Testis (tissue), 3 donors: ENCODE data around the gene SLC6A9. TPM values are rescaled to one million over a fixed set of nuclear protein-coding genes. Genes with fewer than 3 reads are reported as not detected.

ENCODE experiments used
- DNase-seq: peaks from one replicate; pipeline ENCODE4 v3.0.0-alpha.2; 2019
- H3K27ac ChIP-seq, 2 donors: fragments of 200-600 bp; sonication (generic); one replicate each; pipeline ENCODE4 v1.5.1; 2019
- H3K27me3 ChIP-seq: fragments of 200-600 bp; sonication (generic); one replicate; pipeline ENCODE4 v1.5.1; 2019
- H3K36me3 ChIP-seq: fragments of 200-600 bp; sonication (generic); one replicate; pipeline ENCODE4 v1.5.1; 2017; ENCODE audit warnings: low read depth; ENCODE audit errors: missing control alignments
- H3K4me1 ChIP-seq: fragments of 200-600 bp; sonication (generic); one replicate; pipeline ENCODE4 v1.5.1; 2019
- H3K4me3 ChIP-seq, 2 donors: fragments of 200-600 bp; sonication (generic); one replicate each; pipeline ENCODE4 v1.5.1; 2017 to 2019
- H3K9me3 ChIP-seq: fragments of 200-600 bp; sonication (generic); one replicate; pipeline ENCODE4 v1.5.1; 2017
- POLR2A ChIP-seq: fragments of 450-650 bp; IDR thresholded peaks from one replicate; pipeline ENCODE4 v1.6.1; 2017; ENCODE audit warnings: antibody characterized with exemption, mild to moderate bottlenecking, moderate library complexity
- WGBS, 2 donors: methylation state at CpG; one replicate each; pipeline ENCODE4 v1.1.5; 2018; 5-methylcytosine and 5-hydroxymethylcytosine counted together
- intact Hi-C: fragments of 100-400 bp; cut with DNase I; formaldehyde crosslinking; loops from one replicate; pipeline ENCODE4 v1.15.1; 2023; ENCODE audit warnings: low total_unique reads
- polyA plus RNA-seq: library from polyadenylated mRNA; stranded (reverse); fragments of 350-450 nt; fragmentation: Illumina TruSeq; extraction: RNeasy Lipid Tissue Mini Kit (QIAGEN cat#74804); gene quantifications from one replicate; pipeline ENCODE4 v1.2.3, GENCODE V29; 2014; ENCODE audit warnings: low read depth, low replicate concordance; ENCODE audit not compliant: insufficient read depth
- total RNA-seq, 2 donors: library from RNA; depleted of rRNA; stranded (reverse); fragments of >200 nt; gene quantifications; one replicate each; pipeline ENCODE4 v1.2.3, GENCODE V29; 2016
- TF ChIP-seq, protein P1 (sequence below), 3 experiments: fragments of 450-650 bp in 2 of 3; fragments of 200-600 bp in 1 of 3; sonication (generic) in 1 of 3; IDR thresholded peaks; one replicate each; pipeline ENCODE4 v1.5.1; 2016 to 2019; ENCODE audit warnings: antibody characterized with exemption in 3 of 3, mild to moderate bottlenecking in 2 of 3, moderate library complexity in 1 of 3

Gene SLC6A9
- total and polyA plus RNA-seq, 3 donors from 2014 or later = 1.2 to 2.3 (median 1.7) TPM

DNA sequence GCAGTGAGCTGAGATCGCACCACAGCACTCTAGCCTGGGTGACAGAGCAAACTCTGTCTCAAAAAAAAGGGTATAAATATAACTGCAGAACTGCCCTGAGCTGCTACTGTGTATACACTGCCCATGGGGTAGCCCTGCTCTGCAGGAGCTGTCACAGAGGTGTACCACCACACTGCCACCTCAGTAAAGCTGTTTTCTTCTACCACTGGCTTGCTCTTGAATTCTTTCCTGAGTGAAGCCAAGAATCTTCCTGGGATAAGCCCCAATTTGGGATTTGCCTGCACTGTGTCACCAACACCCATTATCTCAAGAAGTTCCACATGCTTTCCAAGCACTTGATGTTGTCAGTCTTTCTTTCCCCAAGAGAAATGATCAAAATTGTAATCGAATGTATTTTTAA is 30.6 kb upstream of the SLC6A9 start:
- no peak overlapping the region for H3K27ac ChIP-seq
- no peak for TF ChIP-seq POLR2A
- TF ChIP-seq, protein P1, sequence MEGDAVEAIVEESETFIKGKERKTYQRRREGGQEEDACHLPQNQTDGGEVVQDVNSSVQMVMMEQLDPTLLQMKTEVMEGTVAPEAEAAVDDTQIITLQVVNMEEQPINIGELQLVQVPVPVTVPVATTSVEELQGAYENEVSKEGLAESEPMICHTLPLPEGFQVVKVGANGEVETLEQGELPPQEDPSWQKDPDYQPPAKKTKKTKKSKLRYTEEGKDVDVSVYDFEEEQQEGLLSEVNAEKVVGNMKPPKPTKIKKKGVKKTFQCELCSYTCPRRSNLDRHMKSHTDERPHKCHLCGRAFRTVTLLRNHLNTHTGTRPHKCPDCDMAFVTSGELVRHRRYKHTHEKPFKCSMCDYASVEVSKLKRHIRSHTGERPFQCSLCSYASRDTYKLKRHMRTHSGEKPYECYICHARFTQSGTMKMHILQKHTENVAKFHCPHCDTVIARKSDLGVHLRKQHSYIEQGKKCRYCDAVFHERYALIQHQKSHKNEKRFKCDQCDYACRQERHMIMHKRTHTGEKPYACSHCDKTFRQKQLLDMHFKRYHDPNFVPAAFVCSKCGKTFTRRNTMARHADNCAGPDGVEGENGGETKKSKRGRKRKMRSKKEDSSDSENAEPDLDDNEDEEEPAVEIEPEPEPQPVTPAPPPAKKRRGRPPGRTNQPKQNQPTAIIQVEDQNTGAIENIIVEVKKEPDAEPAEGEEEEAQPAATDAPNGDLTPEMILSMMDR (IDR thresholded peaks at IDR 0.05) = no peak
- DNase-seq = no peak

DNA sequence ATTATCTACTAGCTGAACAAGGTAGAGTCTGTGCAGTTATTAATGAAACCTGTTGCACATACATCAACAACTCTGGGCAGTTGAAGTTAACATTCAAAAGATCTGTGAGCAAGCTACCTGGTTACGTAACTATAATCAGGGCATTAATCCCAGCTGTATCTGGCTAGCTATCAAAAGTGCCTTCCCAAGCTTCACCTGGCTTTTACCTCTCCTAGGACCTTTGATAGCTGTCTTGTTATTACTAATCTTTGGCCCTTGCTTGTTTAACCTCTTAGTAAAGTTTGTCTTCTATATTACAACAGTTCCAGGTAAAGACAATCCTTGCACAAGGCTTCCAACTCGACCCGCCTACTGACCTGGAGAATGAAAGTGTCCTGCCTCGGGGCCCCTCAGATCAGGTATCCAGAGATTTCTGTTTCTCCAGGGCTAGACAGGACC is 29.6 kb upstream of the SLC6A9 start:
- intact Hi-C loops = no loop called here

More for the DNA sequence above, 30.6 kb upstream of the SLC6A9 start:
- H3K4me1 ChIP-seq = no peaks in the 10 kb centered on the region
- WGBS, 2 donors = 90 to 94% methylated on average over 2 of the region's 2 CpGs
- H3K27me3 ChIP-seq = no peaks in the 10 kb centered on the region
- no peaks in the 10 kb centered on the region for H3K36me3 ChIP-seq
- no peak overlapping the region for H3K4me3 ChIP-seq
- H3K9me3 ChIP-seq = no peaks in the 10 kb centered on the region
- intact Hi-C loops = no loop called here

DNA sequence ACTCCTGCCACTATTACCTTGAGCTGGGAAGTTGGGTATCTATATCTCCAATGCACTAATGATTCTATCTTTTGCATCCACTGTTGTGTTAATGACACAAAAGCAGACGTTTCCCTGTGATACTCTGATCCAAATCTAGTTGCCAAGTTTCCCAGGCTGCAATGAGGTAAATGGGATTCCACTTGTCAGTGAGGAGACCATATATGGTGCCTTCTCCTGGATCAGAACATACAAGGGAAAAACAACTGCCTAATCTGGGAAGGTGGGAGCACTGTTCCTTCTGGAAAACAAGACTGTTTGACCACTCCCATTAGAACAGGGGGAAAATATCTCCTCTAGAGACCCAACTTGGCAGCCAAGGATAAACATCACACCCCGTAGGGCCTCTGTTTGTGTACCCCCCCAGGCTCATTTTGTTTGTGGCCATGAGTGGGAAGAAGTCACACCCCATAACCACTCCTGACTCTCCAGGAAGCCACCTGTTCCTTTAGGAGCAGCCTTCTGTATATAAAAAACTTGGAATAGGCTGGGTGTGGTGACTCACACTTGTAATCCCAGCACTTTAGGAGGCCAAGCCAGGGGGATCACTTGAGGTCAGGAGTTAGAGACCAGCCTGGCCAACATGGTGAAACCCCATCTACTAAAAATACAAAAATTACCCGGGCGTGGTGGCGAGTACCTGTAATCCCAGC is 28.5 kb upstream of the SLC6A9 start:
- Histone ChIP-seq H3K27me3 (no peaks in the 10 kb centered on the region), H3K4me1 (no peaks in the 10 kb centered on the region), H3K9me3 (no peaks in the 10 kb centered on the region), H3K4me3 (no peak overlapping the region), H3K27ac (no peak overlapping the region), H3K36me3 (no peaks in the 10 kb centered on the region)
- WGBS, 2 donors = 73 to 78% methylated on average over 5 of the region's 5 CpGs
- TF ChIP-seq, protein P1 (IDR thresholded peaks at IDR 0.05) = no peak
- no peak for TF ChIP-seq POLR2A
- no peak for DNase-seq
- intact Hi-C loops = no loop called here

More for the DNA sequence above, 29.6 kb upstream of the SLC6A9 start:
- no peak for TF ChIP-seq POLR2A
- TF ChIP-seq, protein P1 (IDR thresholded peaks at IDR 0.05) = no peak
- Histone ChIP-seq H3K27ac (no peak overlapping the region), H3K36me3 (no peaks in the 10 kb centered on the region), H3K27me3 (no peaks in the 10 kb centered on the region), H3K9me3 (no peaks in the 10 kb centered on the region), H3K4me3 (no peak overlapping the region), H3K4me1 (no peaks in the 10 kb centered on the region)
- 89 to 94% methylated on average over 4 of the region's 4 CpGs for WGBS, 2 donors
- no peak for DNase-seq

DNA sequence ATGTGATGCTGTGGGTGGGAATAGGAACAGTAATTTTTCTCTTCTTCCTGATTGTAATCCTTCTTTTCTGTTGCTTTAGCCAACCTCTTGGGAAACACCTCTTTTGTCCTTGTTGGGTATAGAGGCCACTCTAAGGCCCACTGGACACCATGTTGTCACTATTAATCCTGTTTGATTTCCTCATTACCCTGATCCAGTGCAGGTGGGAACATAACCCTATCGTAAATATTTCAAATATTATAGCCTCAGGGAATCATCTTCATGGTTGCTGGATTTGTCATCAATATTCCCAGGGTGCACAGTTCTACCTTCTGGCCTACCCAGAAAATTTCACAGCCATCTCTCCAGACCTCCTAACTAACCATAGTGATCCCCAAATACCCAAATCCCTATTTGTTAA is 27.9 kb upstream of the SLC6A9 start:
- Histone ChIP-seq H3K9me3 (no peaks in the 10 kb centered on the region), H3K4me3 (no peak overlapping the region), H3K36me3 (no peaks in the 10 kb centered on the region), H3K27me3 (no peaks in the 10 kb centered on the region), H3K4me1 (no peaks in the 10 kb centered on the region), H3K27ac (no peak overlapping the region)
- intact Hi-C loops = no loop called here
- TF ChIP-seq, protein P1 (IDR thresholded peaks at IDR 0.05) = no peak
- TF ChIP-seq POLR2A = no peak
- WGBS, 2 donors = 93 to 100% methylated on average over 1 of the region's 1 CpG
- DNase-seq = no peak

DNA sequence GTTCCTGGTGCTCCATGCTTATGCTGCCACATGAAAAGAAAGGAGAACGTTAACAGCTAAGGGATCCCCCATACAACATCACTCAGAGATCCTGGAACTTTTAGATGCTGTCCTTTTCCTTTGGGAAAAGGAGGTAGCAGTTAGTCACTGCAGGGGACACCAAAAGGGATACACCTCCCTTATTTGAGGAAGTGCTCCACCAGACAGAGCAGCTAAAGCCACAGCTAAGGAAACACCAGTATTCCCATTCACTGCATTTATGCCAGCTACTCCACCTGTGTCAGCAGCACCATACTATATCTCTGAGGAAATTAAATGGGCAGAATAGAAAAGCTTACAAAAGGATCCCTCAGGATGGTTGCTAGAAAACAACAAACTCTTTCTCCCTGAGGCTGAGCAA is 26.0 kb upstream of the SLC6A9 start:
- Histone ChIP-seq H3K9me3 (no peaks in the 10 kb centered on the region), H3K4me3 (no peak overlapping the region), H3K36me3 (no peaks in the 10 kb centered on the region), H3K27me3 (no peaks in the 10 kb centered on the region), H3K4me1 (no peaks in the 10 kb centered on the region), H3K27ac (no peak overlapping the region)
- WGBS, 2 donors = 88 to 95% methylated on average over 1 of the region's 1 CpG
- no peak for DNase-seq
- intact Hi-C loops = no loop called here
- TF ChIP-seq POLR2A = no peak
